Stimulated activated CD8-positive, alpha-beta memory T cell treated with anti-CD3 and anti-CD28 coated beads, Interleukin-15, amount 100 ng/mL, for 24 hours (primary cell): Measurements from ENCODE around the gene ESRP2.

ENCODE experiments used
- DNase-seq: peaks from one replicate; pipeline ENCODE4 v3.0.0-alpha.2; 2020; ENCODE audit warnings: low read depth

ESRP2 gene

DNA sequence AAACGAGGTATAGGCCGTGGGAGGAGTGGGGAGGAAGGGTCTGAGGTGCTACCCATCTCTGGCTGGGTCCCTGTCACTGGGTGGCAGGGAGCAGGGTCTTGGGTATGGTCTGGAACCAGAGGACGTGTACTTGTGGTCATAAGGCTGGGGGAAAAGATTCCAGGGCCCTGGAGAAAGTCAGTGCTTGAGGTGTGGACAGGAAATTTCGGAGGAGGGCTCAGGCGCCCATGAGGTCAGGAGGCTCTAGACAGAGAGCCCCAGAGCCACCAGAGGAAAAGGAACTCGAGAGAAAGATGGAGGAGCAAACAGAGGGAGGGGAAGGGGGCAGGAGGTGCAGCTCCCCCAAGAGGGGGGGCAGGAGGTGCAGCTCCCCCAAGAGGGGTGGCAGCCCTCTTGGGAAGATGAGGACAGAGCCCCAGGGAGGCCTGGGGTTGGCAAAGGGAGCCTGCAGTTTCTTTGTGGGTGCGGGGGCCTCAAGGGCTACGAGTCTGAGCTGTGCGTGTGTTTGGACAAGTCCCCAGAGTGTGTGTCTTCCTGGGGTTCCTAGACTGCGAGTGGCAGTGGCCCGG, 27.7 kb upstream of the ESRP2 start:
- no peak for DNase-seq

DNA sequence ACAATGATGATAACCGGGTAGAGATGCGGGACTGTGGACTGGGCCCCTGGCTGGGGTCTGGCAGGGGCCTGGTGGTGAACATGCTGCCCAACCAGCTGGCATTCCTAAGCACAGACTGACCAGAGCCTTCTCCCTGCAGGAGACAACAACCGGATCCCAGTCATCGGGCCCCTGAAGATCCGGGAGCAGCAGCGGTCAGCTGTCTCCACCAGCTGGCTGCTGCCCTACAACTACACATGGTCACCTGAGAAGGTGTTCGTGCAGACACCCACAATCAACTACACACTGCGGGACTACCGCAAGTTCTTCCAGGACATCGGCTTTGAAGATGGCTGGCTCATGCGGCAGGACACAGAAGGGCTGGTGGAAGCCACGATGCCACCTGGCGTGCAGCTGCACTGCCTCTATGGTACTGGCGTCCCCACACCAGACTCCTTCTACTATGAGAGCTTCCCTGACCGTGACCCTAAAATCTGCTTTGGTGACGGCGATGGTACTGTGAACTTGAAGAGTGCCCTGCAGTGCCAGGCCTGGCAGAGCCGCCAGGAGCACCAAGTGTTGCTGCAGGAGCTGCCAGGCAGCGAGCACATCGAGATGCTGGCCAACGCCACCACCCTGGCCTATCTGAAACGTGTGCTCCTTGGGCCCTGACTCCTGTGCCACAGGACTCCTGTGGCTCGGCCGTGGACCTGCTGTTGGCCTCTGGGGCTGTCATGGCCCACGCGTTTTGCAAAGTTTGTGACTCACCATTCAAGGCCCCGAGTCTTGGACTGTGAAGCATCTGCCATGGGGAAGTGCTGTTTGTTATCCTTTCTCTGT, 23.3 kb upstream of the ESRP2 start:
- no peak for DNase-seq

DNA sequence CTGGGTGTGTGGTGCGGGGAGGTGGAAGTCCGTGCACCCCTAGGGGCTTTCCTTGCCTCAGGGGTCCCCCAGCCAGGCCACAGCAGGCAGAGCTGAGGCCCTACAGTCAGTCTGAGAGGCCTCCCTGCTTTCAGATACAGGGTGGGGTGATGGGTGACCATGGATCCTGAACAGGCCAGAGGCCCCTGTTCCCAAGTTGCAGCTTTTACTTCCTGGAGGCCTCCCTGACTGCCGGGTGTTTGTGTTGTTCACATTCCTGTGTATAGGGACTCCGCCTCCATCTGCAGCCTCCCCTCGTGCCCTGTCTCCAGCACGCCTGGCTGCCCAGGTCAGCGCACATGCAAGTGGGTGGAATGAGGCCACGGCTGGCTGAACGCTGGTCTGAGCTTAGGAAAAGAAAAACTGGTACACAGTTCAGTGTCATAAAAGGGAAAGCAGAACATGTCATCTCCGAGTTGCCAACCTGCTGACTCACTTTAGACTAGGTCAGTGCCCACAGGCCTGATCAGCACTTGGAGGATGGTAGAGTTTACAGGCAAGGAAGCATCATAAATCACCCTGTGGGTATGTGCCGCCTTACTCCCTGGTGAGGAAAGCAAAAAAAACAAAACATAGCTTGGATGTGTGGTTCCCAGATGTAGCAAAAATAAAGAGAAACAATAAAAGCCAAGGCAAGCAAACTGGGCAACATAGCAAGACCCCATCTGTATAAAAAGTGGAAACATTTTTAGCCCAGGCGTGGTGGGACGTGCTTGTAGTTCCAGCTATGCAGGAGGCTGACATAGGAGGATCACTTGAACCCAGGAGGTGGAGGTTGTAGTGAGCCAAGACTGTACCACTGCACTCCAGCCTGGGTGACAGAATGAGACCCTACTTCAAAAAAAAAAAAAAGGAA, 22.2 kb upstream of the ESRP2 start:
- no peak for DNase-seq

DNA sequence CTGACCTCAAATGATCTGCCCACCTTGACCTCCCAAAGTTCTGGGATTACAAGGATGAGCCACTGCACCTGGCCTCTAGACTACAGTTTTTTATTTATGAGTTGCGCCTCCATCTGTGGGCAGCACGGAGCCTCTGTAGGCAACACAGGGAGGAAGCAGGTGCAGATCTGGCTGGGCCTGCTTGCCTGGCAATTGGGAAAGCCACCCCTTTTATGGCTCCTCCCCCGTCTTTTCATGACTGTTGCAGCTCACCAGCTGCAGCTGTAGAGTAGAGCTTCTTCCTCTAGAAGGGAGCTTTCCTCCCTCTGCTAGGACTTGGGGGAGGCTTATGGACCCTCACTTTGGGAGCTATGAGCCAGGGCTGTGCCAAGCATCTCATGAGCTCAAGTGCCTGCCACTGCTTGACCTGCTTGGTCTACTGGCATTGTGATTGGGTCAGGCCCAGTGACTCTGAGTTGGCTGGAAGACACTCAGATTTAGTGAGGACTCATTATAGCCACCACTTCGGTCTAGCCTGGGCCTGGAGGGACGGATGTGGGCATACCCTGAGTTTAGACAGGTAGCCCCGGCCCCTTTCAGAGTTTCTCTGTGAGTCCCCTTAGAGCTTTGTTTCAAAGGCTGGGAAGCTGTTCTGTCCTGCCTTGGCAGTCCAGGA, 21.5 kb upstream of the ESRP2 start:
- no peak for DNase-seq

DNA sequence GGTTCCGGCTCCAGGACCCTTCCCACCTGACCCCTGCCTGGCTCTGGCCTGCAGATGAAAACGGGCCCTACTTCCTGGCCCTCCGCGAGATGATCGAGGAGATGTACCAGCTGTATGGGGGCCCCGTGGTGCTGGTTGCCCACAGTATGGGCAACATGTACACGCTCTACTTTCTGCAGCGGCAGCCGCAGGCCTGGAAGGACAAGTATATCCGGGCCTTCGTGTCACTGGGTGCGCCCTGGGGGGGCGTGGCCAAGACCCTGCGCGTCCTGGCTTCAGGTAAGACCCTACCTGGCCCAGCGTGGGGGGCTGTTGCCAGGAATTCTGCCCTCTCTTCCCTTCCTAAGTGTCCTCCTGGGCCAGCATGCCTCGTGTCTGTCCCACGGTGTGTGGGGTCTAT, 19.8 kb upstream of the ESRP2 start:
- DNase-seq = no peak

DNA sequence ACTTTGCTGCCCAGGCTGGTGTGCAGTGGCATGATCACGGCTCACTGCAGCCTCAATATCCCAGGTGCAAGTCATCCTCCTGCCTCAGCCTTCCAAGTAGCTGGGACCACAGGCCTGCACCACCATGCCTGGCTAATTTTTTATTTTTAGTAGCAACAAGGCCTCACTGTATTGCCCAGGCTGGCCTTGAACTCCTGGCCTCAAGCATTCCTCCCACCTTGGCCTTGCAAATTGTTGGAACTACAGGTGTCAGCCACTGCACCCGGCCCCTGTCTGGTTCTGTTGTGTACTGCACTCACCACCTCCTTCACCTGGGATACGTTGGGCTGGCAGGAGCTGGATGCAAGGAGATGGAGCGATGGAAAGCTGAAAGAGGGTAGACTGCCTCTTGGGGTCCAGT, 17.8 kb upstream of the ESRP2 start:
- no peak for DNase-seq

DNA sequence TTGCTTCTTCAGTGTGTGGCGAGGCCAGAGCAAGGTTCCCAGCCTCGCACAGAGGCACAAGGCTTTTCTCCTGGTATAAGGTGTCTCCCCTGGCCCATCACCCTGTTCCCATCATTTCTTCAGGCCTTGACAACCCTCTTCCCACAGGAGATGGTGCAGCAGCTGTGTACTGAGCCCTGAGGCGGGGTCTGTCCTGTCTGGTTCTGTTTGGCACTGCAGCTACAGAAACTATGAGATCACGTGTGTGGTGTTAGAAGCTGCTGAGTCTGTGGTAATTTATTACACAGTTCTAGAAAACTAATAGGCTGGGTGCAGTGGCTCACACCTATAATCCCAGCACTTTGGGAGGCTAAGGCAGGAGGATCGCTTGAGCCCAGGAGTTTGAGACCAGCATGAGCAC, 16.5 kb upstream of the ESRP2 start:
- DNase-seq = no peak

DNA sequence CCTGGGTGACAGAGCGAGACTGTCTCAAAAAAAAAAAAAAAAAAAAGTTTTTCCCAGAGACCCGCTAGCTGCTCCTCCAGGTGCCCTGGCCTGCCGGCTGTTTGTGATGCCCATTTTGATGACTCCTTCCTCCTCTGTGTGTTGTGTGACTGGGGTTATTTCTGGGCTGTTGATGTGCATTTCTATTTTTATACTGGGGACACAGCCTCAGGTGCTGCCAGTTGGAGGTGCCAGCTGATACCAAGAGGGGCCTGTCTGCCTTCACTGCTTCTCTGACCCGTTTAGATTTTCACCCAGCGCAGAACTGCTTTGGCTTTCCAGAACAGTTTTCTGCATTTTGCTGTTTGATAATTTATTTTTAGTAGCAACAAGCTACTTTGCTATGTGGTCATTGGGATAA, 15.9 kb upstream of the ESRP2 start:
- DNase-seq = no peak

DNA sequence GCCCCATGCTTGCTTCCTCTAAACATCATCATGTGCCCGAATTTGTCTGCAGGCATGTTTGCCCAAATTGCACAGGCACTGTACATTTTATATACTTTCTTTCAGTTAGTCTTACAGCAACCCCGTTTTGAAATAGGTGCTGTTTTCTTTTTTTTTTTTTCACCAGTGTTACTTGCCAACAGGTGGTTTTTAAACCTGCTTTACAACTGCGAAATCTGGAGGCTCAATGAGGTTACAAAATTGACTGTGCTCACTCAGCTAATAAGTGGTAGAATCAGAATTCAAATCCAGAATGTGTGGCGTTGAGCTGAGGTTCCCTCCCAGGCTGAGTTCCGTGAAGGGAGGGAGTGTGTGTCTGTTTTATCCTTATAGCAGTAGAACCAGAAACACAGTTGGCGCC, 15.0 kb upstream of the ESRP2 start:
- no peak for DNase-seq

DNA sequence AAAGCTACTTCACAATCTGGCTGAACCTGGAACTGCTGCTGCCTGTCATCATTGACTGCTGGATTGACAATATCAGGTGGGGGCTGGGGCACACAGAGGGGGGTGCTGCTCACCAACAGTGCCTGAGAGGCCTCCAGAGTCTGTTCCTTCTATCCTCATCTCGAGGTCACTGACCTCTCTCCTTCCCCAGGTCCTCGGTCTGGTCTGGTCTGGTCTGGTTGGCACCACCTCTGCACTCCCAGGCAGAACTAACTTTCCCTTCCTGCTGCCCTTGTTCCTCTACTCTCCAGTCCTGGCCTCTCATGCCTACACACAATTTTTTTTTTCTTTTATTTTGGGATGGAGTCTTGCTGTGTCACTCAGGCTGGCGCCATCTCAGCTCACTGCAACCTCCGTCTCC, 13.4 kb upstream of the ESRP2 start:
- no peak for DNase-seq

DNA sequence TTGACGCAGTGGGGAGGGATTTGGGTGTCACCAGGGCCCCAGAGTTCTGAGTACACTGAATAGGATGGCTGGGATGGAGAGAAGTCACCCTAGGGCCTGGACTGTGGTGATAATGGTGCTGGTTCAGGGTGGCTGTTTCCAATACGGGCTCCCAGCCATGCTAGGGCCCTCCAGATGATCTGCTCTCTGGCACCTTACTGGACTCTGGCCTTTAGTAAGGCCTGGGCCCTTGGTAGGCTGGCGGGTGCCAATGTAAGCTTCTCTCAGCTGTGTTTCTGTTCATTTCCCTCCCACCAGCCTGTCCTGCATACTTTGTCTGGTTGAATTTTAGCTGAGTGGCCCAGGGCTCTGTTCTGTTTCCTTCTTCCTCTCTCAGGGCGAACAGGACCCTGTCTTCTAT, 12.0 kb upstream of the ESRP2 start:
- no peak for DNase-seq

DNA sequence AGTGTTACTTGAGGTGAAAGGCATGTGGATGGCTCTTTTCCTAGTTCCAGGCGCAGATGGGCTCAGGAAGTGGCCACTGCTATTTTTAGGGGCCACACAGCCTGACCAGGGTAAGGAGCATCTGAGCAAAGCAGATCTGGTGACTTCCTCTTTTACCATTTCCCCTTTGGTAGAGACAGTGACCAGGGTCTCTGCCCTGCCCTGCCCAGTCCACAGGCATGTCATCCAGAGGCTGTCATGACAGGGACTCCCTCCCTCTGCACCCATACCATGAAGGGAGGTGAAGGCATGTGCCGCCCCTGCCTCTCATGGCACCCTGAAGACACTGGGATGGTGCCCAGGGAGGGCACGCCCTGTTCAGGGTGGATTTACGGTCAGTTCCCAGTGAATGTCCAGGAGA, 11.5 kb upstream of the ESRP2 start:
- no peak for DNase-seq

DNA sequence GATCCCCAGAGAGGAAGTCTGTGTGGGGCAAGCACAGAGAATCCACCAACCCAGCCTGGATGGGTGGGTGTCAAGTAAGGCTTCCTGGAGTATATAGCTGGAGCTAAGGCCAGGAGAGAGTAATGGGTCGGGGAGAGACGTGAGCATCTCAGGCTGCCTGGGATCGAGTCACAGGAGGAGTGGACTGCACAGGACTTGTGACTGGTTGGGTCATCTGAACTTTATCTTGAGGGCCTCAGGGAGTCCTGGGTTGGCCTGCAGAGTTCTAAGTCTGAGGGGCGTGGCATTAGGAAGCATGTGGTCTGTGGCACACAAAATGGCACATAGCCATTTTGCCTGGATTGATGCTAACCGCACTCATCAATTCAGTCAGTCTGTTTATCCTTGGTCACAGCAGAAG, 10.7 kb upstream of the ESRP2 start:
- no peak for DNase-seq

DNA sequence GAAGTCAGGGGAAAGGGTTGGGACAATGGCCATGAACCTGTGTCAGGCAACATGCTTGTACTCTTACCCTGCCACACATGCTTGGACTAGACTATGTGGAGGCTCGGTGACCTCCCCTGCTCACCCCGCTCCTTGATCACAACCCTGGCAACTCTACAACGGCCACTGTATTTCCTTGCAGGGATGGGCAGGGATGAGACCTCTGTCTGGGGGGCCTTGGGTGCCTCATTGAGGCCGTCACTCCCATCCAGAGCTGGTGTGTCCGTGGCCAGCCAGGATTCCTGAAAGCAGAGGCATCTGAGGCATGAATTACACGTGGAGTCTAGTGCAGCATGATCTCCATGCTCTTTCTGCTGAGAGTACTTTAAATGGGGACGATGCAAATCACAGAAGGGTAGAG, 10.2 kb upstream of the ESRP2 start:
- no peak for DNase-seq

DNA sequence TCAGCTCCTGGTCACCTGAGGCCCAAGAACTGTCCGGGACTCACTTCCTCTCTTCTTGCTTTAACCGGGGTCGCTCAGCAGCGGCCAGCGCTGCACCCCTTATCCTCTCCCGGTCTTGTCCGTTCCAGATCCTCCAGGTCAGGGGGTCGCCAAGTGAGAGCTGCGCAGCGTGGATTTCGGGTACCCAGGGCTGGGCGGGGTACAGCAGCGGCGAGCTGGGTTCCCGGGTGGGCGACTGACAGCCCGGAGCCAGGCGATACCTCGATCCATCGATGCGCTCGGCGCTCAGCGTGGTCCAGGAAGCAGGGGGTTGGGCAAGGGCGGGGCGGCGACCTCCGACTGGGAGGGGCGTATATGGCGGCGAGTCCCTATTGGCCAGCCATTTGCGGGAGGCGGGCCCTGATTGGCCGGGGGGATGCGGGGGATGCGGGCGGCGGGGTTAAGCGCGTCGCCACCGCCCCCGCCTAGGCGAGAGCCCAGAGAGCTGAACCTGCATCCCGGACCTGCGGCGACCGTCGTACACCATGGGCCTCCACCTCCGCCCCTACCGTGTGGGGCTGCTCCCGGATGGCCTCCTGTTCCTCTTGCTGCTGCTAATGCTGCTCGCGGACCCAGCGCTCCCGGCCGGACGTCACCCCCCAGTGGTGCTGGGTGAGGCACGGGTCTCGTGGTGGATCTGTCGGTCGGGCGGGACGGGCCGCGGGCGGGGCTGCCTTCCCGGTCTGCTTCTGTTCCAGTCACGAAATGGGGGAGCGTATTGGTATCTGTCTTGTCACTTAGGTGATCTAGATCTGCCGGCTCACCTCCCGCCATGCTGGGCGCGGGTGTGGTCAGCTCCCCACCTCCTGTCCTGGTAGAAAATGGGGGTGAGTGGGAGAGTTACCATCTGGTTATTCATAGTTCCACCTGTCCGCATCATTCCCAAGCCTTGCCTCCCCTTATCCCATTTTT, 9.3 kb upstream of the ESRP2 start, which contains the start of gene PLA2G15:
Gene PLA2G15, plus strand, starts transcription at position 471 of the 951 bp plus-strand sequence. Its CDS starts 54 bp downstream, at position 525.
- peak; percentile 92 for DNase-seq

DNA sequence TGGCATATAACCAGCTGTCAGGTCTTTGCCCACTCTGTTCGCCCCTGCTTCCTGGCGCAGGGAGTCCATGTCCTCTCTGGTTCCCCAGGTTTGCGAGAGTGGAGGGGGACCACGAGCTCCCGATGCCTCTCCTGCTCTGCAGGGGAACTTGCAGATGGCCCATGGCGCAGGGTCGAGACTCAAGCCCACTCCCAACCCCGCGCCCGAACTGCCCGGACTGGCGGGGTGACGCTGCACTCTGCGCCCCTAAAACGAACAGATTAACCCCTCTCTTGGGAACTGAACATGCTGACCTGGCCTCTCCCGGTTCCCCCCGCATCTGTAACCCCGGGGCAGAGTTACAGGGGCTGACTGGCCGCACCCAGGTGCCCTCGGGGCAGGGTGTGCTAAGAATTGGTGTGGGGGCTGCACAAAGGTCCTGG, 8.6 kb upstream of the ESRP2 start:
- DNase-seq = no peak

DNA sequence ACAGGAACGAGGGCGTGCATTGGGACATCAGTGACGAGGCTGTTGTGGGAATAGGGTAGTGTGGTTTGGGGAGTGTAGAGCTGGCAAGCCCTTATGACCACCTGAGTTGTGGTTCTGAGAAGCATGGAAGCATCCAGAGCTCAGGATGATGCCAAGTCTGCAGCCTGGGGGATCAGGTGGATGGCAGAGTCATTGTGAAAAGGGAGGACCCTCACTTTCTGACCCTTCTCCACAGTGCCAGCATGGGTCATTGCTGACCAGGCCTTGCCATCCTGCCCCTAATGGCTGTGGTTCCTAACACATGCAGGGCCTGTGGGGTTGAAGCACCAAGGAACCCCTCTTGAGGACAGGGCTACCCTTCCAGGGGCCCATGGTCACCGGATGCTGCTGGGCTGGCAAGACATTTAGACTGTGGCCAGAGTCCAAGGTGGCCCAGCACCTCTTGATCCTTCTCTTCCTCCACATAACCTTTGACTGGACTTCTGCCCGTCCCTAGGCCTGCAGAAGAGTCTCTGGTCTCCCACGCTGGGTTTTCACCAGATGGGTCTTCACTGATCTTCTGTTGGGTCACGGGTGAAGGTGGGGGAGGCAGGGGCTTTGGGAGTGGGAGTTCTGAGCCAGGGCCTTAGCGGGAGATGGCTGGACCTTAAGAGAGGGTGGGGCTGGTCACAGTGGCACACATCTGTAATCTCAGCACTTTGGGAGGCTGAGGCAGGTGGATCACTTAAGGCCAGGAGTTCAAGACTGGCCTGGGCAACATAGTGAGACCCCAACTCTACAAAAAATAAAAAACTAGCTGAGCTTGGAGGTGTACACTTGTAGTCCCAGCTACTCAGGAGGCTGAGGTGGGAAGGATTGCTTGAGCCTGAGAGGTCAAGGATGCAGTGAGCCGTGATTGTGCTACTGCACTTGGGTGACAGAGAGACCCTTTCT, 7.3 kb upstream of the ESRP2 start:
- DNase-seq = no peak

DNA sequence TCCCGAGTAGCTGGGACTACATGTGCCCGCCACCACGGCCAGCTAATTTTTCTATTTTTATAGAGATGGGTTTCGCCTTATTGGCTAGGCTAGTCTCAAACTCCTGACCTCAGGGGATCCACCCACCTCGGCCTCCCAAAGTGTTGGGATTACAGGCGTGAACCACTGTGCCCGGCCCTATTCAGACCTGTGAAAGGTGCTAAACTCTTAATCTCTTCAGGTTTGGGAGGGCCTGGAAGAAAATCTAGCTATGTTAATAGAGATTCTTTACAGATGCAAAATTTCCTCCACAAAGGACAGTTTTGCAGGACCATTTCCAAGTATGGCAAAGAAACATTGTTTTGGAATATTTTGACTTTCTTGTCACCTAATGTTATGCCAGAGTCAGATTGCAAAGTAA, 6.2 kb upstream of the ESRP2 start:
- no peak for DNase-seq

DNA sequence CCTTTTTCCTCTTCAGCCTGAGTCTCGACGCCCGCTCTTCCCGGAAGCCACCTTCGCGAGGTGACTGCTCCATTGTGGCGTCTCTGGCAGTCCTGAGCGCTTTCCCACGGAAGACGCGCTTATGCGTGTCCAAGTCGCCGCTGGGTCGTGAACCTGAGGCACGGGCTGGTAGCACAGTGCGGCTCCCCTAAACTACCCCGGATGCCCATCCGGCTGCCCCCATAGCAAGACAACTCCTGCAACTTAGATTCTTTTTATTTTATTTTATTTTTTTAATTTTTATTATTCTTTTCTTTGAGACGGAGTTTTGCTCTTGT, 2.1 kb upstream of the ESRP2 start:
- no peak for DNase-seq
